K562 (cell line): ENCODE results near the gene OR2AT4.

Experiments used
- CHD2 ChIP-seq: IDR thresholded peaks from 2 replicates; pipeline ENCODE4 v1.6.1; 2011; ENCODE audit warnings: low read depth, low read length
- ERF ChIP-seq: fragments of 450-650 bp; formaldehyde crosslinking; IDR thresholded peaks from 2 replicates; pipeline ENCODE4 v1.4.0; 2020; ENCODE audit warnings: mild to moderate bottlenecking, mixed read lengths
- MXI1 ChIP-seq: IDR thresholded peaks from 2 replicates; pipeline ENCODE4 v1.6.1; 2011; ENCODE audit warnings: low read depth, mild to moderate bottlenecking, improper control_type of control experiment, low read length
- POLR2A ChIP-seq: fragments of 450-650 bp; conservative IDR thresholded peaks from 2 replicates; pipeline ENCODE4 v1.6.1; 2016
- SRSF9 ChIP-seq: fragments of 200-400 bp; formaldehyde crosslinking; IDR thresholded peaks from 2 replicates; pipeline ENCODE4 v1.6.1; 2017; ENCODE audit warnings: low read depth, low read length, borderline replicate concordance
- TCF3 ChIP-seq: sonication (generic); formaldehyde crosslinking; IDR thresholded peaks from 2 replicates; pipeline ENCODE4 v1.4.0; 2020; ENCODE audit warnings: mild to moderate bottlenecking, missing genetic modification reagents
- YY1 ChIP-seq, 3 experiments: IDR thresholded peaks; 2 replicates each; pipeline ENCODE4 v1.6.1; 2011; ENCODE audit warnings: low read length in 2 of 3, mild to moderate bottlenecking in 2 of 3, moderate library complexity in 2 of 3, borderline replicate concordance in 1 of 3, control low read depth in 1 of 3, low read depth in 1 of 3; ENCODE audit not compliant: insufficient read depth in 3 of 3, insufficient replicate concordance in 2 of 3, control insufficient read depth in 1 of 3, insufficient read length in 1 of 3; ENCODE audit errors: extremely low read depth in 1 of 3
- ZNF75A ChIP-seq: fragments of 450-650 bp; formaldehyde crosslinking; IDR thresholded peaks from 2 replicates; pipeline ENCODE4 v1.4.0; 2020; ENCODE audit warnings: mild to moderate bottlenecking
- ZNF778 ChIP-seq: fragments of 450-650 bp; formaldehyde crosslinking; IDR thresholded peaks from 2 replicates; pipeline ENCODE4 v1.4.0; 2020; ENCODE audit warnings: mild to moderate bottlenecking, moderate library complexity
- TF ChIP-seq, protein P1 (sequence below): sonication (generic); formaldehyde crosslinking; IDR thresholded peaks from 2 replicates; pipeline ENCODE4 v1.8.1; 2023; ENCODE audit warnings: mild to moderate bottlenecking, missing genetic modification reagents, moderate library complexity
- TF ChIP-seq, protein P2 (sequence below), 3 experiments: IDR thresholded peaks in 2 of 3; conservative IDR thresholded peaks in 1 of 3; 2 replicates each; pipeline ENCODE4 v1.5.1; 2011 to 2012; ENCODE audit warnings: low read length in 3 of 3, mild to moderate bottlenecking in 3 of 3, control low read depth in 2 of 3, improper control_type of control experiment in 1 of 3, inconsistent platforms in 1 of 3, low read depth in 1 of 3, mixed read lengths in 1 of 3, moderate library complexity in 1 of 3; ENCODE audit not compliant: insufficient read depth in 2 of 3

DNA sequence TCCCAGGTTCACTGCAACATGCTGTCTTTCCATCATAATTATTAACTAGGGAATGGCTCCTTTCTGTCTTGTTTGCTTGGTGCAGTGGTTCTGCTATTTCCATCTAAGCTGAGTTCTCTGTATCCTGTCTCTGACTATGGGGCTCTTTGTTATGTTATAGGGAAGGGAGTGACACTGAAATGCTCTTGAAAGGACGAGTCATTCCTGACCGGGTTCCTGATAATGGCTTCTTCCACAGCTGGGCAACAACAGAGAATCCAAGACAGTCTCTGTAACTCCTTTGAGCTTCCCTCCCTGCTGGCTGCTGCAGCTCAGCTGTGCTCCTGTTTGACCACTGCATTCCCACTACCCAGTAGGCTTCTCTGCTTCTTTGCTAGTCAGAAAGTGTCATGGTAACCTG, 24.1 kb downstream of the OR2AT4 start:
- TF ChIP-seq ZNF778 (CRISPR knock-in tag) (no peak), ZNF75A (CRISPR knock-in tag) (no peak), ERF (no peak), SRSF9 (no peak), MXI1 (no peak), TCF3 (no peak), POLR2A (no peak), CHD2 (no peak), YY1 (IDR thresholded peaks at IDR 0.05; ENCODE audit: borderline replicate concordance in 1 of 3, control insufficient read depth in 1 of 3, extremely low read depth in 1 of 3, insufficient read depth in 3 of 3, insufficient read length in 1 of 3, insufficient replicate concordance in 2 of 3, low read depth in 1 of 3, low read length in 2 of 3) (no peak)
- TF ChIP-seq, protein P1, sequence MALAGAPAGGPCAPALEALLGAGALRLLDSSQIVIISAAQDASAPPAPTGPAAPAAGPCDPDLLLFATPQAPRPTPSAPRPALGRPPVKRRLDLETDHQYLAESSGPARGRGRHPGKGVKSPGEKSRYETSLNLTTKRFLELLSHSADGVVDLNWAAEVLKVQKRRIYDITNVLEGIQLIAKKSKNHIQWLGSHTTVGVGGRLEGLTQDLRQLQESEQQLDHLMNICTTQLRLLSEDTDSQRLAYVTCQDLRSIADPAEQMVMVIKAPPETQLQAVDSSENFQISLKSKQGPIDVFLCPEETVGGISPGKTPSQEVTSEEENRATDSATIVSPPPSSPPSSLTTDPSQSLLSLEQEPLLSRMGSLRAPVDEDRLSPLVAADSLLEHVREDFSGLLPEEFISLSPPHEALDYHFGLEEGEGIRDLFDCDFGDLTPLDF, result no peak
- TF ChIP-seq, protein P2, sequence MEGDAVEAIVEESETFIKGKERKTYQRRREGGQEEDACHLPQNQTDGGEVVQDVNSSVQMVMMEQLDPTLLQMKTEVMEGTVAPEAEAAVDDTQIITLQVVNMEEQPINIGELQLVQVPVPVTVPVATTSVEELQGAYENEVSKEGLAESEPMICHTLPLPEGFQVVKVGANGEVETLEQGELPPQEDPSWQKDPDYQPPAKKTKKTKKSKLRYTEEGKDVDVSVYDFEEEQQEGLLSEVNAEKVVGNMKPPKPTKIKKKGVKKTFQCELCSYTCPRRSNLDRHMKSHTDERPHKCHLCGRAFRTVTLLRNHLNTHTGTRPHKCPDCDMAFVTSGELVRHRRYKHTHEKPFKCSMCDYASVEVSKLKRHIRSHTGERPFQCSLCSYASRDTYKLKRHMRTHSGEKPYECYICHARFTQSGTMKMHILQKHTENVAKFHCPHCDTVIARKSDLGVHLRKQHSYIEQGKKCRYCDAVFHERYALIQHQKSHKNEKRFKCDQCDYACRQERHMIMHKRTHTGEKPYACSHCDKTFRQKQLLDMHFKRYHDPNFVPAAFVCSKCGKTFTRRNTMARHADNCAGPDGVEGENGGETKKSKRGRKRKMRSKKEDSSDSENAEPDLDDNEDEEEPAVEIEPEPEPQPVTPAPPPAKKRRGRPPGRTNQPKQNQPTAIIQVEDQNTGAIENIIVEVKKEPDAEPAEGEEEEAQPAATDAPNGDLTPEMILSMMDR (IDR thresholded peaks at IDR 0.05 in 2 of 3, conservative IDR thresholded peaks at IDR 0.05 in 1 of 3; ENCODE audit: insufficient read depth in 2 of 3, low read depth in 1 of 3, low read length in 3 of 3), result no peak
